Measurements from ENCODE around the gene HADH. TPM values are rescaled to one million over a fixed set of nuclear protein-coding genes. Genes with fewer than 3 reads are reported as not detected.

Gene HADH
- total RNA-seq, 2 donors from 2014 or later = 32.5 to 53.0 TPM

DNA sequence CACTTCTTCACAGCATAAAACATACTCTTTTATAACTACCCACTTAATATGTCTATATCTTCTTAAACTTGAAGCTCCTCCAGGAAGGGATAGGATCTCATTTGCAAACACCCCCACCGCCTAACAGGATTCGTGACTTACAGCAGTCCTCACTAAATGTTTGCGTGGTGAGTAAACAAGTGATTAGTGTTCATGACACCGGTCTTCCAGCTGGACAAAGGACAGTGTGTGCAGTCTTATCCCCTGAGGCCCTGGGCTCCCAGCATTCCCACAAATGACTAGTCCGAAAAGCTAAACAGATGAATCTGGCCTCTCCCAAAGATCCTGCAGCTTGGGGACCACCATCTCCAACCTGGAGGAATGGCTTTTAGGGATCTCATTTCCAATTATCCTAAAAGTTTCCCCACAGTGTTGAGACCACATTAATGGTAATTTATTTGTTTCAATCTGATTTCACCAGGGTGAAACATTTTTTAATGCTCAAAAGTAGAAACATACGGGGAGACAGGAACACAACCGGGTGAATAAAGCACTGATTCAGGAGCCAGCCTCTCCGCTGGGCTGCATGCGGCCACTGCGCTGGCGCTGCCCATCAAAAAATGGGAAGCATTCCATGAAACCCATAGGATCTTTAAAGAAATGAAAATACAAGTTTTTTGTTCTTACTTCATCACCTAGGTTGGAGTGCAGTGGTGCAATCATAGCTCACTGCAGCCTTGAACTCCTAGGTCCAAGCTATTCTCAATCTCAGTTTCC, 69.2 kb downstream of the HADH start:
- no peaks in the 10 kb centered on the region for H3K4me1 ChIP-seq (ENCODE audit: control insufficient read depth, insufficient read depth, low read length)
- H3K27me3 ChIP-seq (ENCODE audit: control insufficient read depth, insufficient read depth, low read length, poor library complexity, severe bottlenecking) = no peaks in the 10 kb centered on the region
- H3K36me3 Mint-ChIP-seq (ENCODE audit: low read depth) = no peaks in the 10 kb centered on the region
- no peak for DNase-seq
- H3K9me3 Mint-ChIP-seq = no peaks in the 10 kb centered on the region
- no peak overlapping the region for H3K4me3 ChIP-seq (ENCODE audit: low read length)
- no peak overlapping the region for H3K4me3 Mint-ChIP-seq
- TF ChIP-seq CTCF (conservative IDR thresholded peaks at IDR 0.05) = no peak
- no peak overlapping the region for H3K27ac Mint-ChIP-seq
- no peaks in the 10 kb centered on the region for H3K36me3 ChIP-seq (ENCODE audit: control insufficient read depth, insufficient read depth, low read length)
- no peaks in the 10 kb centered on the region for H3K27me3 Mint-ChIP-seq (ENCODE audit: insufficient read depth)
- no peaks in the 10 kb centered on the region for H3K4me1 Mint-ChIP-seq
- no peak overlapping the region for H3K9ac ChIP-seq (ENCODE audit: extremely low read depth, low read length, poor library complexity, severe bottlenecking)
- WGBS, 2 experiments (ENCODE audit: insufficient coverage in 1 of 2, insufficient read length in 1 of 2) = 92 to 95% methylated on average over 11 of the region's 11 CpGs
- no peak overlapping the region for H3K27ac ChIP-seq (ENCODE audit: low read depth, low read length)
- H3K9me3 ChIP-seq (ENCODE audit: control insufficient read depth, low read length) = no peaks in the 10 kb centered on the region

- H3K27me3 Mint-ChIP-seq (ENCODE audit: insufficient read depth) = no peaks in the 10 kb centered on the region
- peak; percentile 71 for TF ChIP-seq CTCF (conservative IDR thresholded peaks at IDR 0.05)
- peaks cover 8% of the 10 kb centered on the region for H3K4me1 Mint-ChIP-seq
- Histone ChIP-seq H3K27ac (ENCODE audit: low read depth, low read length) (no peak overlapping the region), H3K36me3 (ENCODE audit: control insufficient read depth, insufficient read depth, low read length) (no peaks in the 10 kb centered on the region), H3K27me3 (ENCODE audit: control insufficient read depth, insufficient read depth, low read length, poor library complexity, severe bottlenecking) (no peaks in the 10 kb centered on the region), H3K9me3 (ENCODE audit: control insufficient read depth, low read length) (no peaks in the 10 kb centered on the region), H3K9ac (ENCODE audit: extremely low read depth, low read length, poor library complexity, severe bottlenecking) (no peak overlapping the region), H3K4me1 (ENCODE audit: control insufficient read depth, insufficient read depth, low read length) (no peaks in the 10 kb centered on the region), H3K4me3 (ENCODE audit: low read length) (no peak overlapping the region)
- no peaks in the 10 kb centered on the region for H3K36me3 Mint-ChIP-seq (ENCODE audit: low read depth)
- H3K4me3 Mint-ChIP-seq = no peak overlapping the region
- peak; percentile 67 for DNase-seq
- no peaks in the 10 kb centered on the region for H3K9me3 Mint-ChIP-seq
- WGBS, 2 experiments (ENCODE audit: insufficient coverage in 1 of 2, insufficient read length in 1 of 2) = 68 to 75% methylated on average over 2 to 5 of the region's 5 CpGs
- H3K27ac Mint-ChIP-seq = no peak overlapping the region
These were observed 70.5 kb downstream of the HADH start for GRCh38 chr4:108060164-108060563.

- 83 to 85% methylated on average over 2 to 4 of the region's 5 CpGs for WGBS, 2 experiments (ENCODE audit: insufficient coverage in 1 of 2, insufficient read length in 1 of 2)
- Mint-ChIP-seq H3K4me3 (no peak overlapping the region), H3K27ac (no peak overlapping the region), H3K27me3 (ENCODE audit: insufficient read depth) (no peaks in the 10 kb centered on the region), H3K9me3 (no peaks in the 10 kb centered on the region), H3K36me3 (ENCODE audit: low read depth) (no peaks in the 10 kb centered on the region), H3K4me1 (peaks cover 8% of the 10 kb centered on the region)
- H3K4me1 ChIP-seq (ENCODE audit: control insufficient read depth, insufficient read depth, low read length) = no peaks in the 10 kb centered on the region
- H3K9ac ChIP-seq (ENCODE audit: extremely low read depth, low read length, poor library complexity, severe bottlenecking) = no peak overlapping the region
- no peaks in the 10 kb centered on the region for H3K9me3 ChIP-seq (ENCODE audit: control insufficient read depth, low read length)
- H3K4me3 ChIP-seq (ENCODE audit: low read length) = no peak overlapping the region
- TF ChIP-seq CTCF (conservative IDR thresholded peaks at IDR 0.05) = no peak
- no peak for DNase-seq
- H3K36me3 ChIP-seq (ENCODE audit: control insufficient read depth, insufficient read depth, low read length) = no peaks in the 10 kb centered on the region
- H3K27me3 ChIP-seq (ENCODE audit: control insufficient read depth, insufficient read depth, low read length, poor library complexity, severe bottlenecking) = no peaks in the 10 kb centered on the region
- H3K27ac ChIP-seq (ENCODE audit: low read depth, low read length) = no peak overlapping the region
These were observed 71.1 kb downstream of the HADH start for GRCh38 chr4:108060686-108061321.
